Astrocyte of the hippocampus (primary cell): Measurements from ENCODE around the gene IKZF4.
"Not testable (repeated sequence)": the region's sequence is repeated elsewhere in the genome, so short reads cannot be mapped to it uniquely, and the experiment has no call there.

Experiments used
- DNase-seq: peaks from one replicate; pipeline ENCODE4 v3.0.0; 2011; ENCODE audit warnings: low read depth, low spot score

Gene IKZF4

GRCh38 chr12:56040151-56040550 is 19.3 kb downstream of the IKZF4 start:
- DNase-seq, result no peak

- no peak for DNase-seq
Observed at GRCh38 chr12:56040963-56041551, 20.2 kb downstream of the IKZF4 start.

- peak; percentile 99 for DNase-seq
Observed at GRCh38 chr12:56041552-56042429, 20.9 kb downstream of the IKZF4 start, which contains the start of gene RPS26. TSS of gene RPS26 (plus strand) at chr12:56041918. CDS start at chr12:56042167, 249 bp downstream.

GRCh38 chr12:56042430-56042813 is 21.6 kb downstream of the IKZF4 start:
- DNase-seq, result not testable (repeated sequence)

GRCh38 chr12:56042843-56043242 is 22.0 kb downstream of the IKZF4 start:
- DNase-seq, result no peak

GRCh38 chr12:56046027-56046780 is 25.4 kb downstream of the IKZF4 start:
- no peak for DNase-seq

- DNase-seq, result no peak
Observed at GRCh38 chr12:56053407-56053893, 32.6 kb downstream of the IKZF4 start.

GRCh38 chr12:56059964-56060363 is 39.1 kb downstream of the IKZF4 start:
- peak; percentile 28 for DNase-seq

GRCh38 chr12:56061982-56062381 is 41.1 kb downstream of the IKZF4 start:
- no peak for DNase-seq

- DNase-seq, result no peak
Observed at GRCh38 chr12:56062996-56063395, 42.2 kb downstream of the IKZF4 start.

- no peak for DNase-seq
Observed at GRCh38 chr12:56071648-56072047, 50.8 kb downstream of the IKZF4 start.

GRCh38 chr12:56074396-56074795 is 53.6 kb downstream of the IKZF4 start:
- no peak for DNase-seq

GRCh38 chr12:56077966-56078365 is 57.1 kb downstream of the IKZF4 start:
- DNase-seq, result not testable (repeated sequence)

- DNase-seq, result no peak
Observed at GRCh38 chr12:56078427-56078826, 57.6 kb downstream of the IKZF4 start.

GRCh38 chr12:56078931-56079722 is 58.3 kb downstream of the IKZF4 start:
- peak; percentile 92 for DNase-seq

GRCh38 chr12:56079723-56080555 is 59.1 kb downstream of the IKZF4 start, which contains the start of gene ERBB3:
TSS of gene ERBB3 (plus strand) at chr12:56080165. CDS start at chr12:56080301, 136 bp downstream.
- DNase-seq, result peak; percentile 88

GRCh38 chr12:56080556-56081138 is 59.8 kb downstream of the IKZF4 start:
- no peak for DNase-seq

- no peak for DNase-seq
Observed at GRCh38 chr12:56081393-56082347, 60.8 kb downstream of the IKZF4 start.

- DNase-seq, result no peak
Observed at GRCh38 chr12:56082382-56082781, 61.5 kb downstream of the IKZF4 start.
